ENCODE results near the gene TECPR2.

Gene TECPR2

DNA sequence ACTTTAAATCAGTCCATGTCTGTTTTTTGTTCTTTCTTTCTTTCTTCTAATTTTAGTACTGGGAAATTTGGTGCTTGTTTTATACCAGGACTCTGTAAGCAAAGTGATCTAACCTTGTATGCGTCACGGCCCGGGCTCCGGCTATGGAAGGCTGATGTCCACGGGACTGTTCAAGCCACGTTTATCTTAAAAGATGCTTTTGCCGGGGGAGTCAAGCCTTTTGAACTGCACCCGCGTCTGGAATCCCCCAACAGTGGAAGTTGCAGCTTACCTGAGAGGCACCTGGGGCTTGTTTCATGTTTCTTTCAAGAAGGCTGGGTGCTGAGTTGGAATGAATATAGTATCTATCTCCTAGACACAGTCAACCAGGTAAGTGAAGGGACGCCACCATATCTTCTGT is 62.2 kb downstream of the TECPR2 start:
- H3K4me3 ChIP-seq (ENCODE audit: low read depth, low read length): no peak overlapping the region
- TF ChIP-seq CTCF (IDR thresholded peaks at IDR 0.05; ENCODE audit: control insufficient read depth, extremely low read depth, insufficient read depth): no peak
- no peak for DNase-seq (ENCODE audit: low read depth)

DNA sequence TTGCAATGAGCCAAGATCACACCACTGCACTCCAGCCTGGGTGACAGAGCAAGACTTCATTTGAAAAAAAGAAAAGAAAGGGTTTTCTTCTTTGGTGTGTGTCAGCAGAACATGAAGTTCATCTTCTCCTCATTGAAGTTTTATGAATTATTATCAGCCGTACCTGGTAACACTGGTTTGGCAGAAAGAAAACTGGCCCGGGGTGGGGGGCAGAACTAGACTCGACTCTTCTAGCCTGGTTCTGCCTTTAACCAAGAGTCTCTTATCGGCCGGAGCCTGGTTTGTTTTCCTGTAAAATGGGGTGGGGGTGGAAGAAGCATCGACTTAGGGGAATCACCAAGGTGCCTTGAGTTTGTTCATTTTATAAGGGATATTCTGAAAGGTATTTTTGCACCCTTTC is 64.1 kb downstream of the TECPR2 start:
- no peak for TF ChIP-seq CTCF (IDR thresholded peaks at IDR 0.05; ENCODE audit: control insufficient read depth, extremely low read depth, insufficient read depth)
- no peak for DNase-seq (ENCODE audit: low read depth)
- H3K4me3 ChIP-seq (ENCODE audit: low read depth, low read length): no peak overlapping the region

DNA sequence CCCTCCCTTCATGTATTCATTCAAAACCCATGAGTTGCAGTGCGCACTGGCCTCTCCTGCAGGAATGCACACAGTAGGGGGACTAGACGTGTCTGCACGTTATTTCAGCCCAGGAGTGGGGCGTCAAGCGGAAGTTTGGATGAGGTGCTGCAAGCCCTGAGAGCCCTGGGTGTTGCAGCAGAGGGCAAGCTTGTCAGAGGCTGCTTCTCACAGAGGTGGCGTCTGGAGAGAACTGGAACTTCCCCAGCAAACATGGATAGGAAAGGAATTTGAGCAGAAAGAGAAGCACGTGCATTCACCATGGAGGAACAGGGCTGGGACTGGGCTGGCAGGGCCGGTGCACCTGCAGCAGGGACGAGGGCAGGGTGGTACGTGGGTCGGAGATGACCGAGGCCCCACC is 64.9 kb downstream of the TECPR2 start:
- DNase-seq (ENCODE audit: low read depth): no peak
- no peak for TF ChIP-seq CTCF (IDR thresholded peaks at IDR 0.05; ENCODE audit: control insufficient read depth, extremely low read depth, insufficient read depth)
- no peak overlapping the region for H3K4me3 ChIP-seq (ENCODE audit: low read depth, low read length)

GRCh38 chr14:102430212-102430908 is 67.6 kb downstream of the TECPR2 start:
- no peak for TF ChIP-seq CTCF (IDR thresholded peaks at IDR 0.05; ENCODE audit: control insufficient read depth, extremely low read depth, insufficient read depth)
- no peak for DNase-seq (ENCODE audit: low read depth)
- H3K4me3 ChIP-seq (ENCODE audit: low read depth, low read length): no peak overlapping the region

DNA sequence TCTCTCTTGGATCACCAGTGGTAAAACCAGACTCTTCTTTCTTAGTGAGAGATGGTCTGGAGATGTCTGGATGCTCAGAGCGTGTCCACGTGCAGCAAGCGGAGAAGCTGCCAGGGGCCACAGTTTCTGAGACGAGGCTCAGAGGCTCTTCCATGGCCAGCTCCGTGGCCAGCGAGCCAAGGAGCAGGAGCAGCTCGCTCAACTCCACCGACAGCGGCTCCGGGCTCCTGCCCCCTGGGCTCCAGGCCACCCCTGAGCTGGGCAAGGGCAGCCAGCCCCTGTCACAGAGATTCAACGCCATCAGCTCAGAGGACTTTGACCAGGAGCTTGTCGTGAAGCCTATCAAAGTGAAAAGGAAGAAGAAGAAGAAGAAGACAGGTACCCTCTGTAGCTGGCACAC is 69.0 kb downstream of the TECPR2 start:
- H3K4me3 ChIP-seq (ENCODE audit: low read depth, low read length): no peak overlapping the region
- no peak for DNase-seq (ENCODE audit: low read depth)
- no peak for TF ChIP-seq CTCF (IDR thresholded peaks at IDR 0.05; ENCODE audit: control insufficient read depth, extremely low read depth, insufficient read depth)

DNA sequence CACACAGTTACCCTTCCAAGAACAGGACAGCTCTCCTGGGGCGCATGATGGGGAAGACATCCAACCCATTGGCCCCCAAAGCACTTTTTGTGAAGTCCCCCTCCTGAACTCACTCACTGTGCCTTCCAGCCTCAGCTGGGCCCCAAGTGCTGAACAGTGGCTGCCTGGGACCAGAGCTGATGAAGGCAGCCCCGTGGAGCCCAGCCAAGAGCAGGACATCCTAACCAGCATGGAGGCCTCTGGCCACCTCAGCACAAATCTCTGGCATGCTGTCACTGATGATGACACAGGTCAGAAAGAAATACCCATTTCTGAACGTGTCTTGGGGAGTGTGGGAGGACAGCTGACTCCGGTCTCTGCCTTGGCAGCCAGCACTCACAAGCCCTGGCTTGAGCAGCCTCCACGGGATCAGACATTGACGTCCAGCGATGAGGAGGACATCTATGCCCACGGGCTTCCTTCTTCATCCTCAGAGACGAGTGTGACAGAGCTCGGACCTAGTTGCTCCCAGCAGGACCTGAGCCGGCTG is 72.0 kb downstream of the TECPR2 start:
- no peak for DNase-seq (ENCODE audit: low read depth)
- TF ChIP-seq CTCF (IDR thresholded peaks at IDR 0.05; ENCODE audit: control insufficient read depth, extremely low read depth, insufficient read depth): no peak
- no peak overlapping the region for H3K4me3 ChIP-seq (ENCODE audit: low read depth, low read length)

Data from LNCaP clone FGC (cell line).